ENCODE data around the gene FAM83G.

The FAM83G gene

GRCh38 chr17:18987862-18988545, 16.6 kb downstream of the FAM83G start:
- no peak for DNase-seq

GRCh38 chr17:18987230-18987610, 17.3 kb downstream of the FAM83G start:
- no peak for DNase-seq

GRCh38 chr17:18986541-18987229, 17.9 kb downstream of the FAM83G start:
- DNase-seq, result no peak

- DNase-seq, result no peak
Measured at GRCh38 chr17:18985475-18985874, 19.1 kb downstream of the FAM83G start.

- DNase-seq, result no peak
Measured at GRCh38 chr17:18984273-18985114, 20.1 kb downstream of the FAM83G start.

- DNase-seq, result no peak
Measured at GRCh38 chr17:18981642-18982424, 22.7 kb downstream of the FAM83G start.

GRCh38 chr17:18981335-18981641, 23.3 kb downstream of the FAM83G start:
- no peak for DNase-seq

- no peak for DNase-seq
Measured at GRCh38 chr17:18980682-18981334, 23.8 kb downstream of the FAM83G start.

GRCh38 chr17:18978655-18979054, 25.9 kb downstream of the FAM83G start:
- no peak for DNase-seq

- DNase-seq, result no peak
Measured at GRCh38 chr17:18978050-18978449, 26.5 kb downstream of the FAM83G start.

- no peak for DNase-seq
Measured at GRCh38 chr17:18977646-18978045, 26.9 kb downstream of the FAM83G start.

- DNase-seq, result no peak
Measured at GRCh38 chr17:18977021-18977420, 27.5 kb downstream of the FAM83G start.

GRCh38 chr17:18976201-18976600, 28.4 kb downstream of the FAM83G start:
- no peak for DNase-seq

GRCh38 chr17:18975597-18975996, 29.0 kb downstream of the FAM83G start:
- DNase-seq, result no peak

GRCh38 chr17:18974407-18975149, 30.0 kb downstream of the FAM83G start:
- DNase-seq, result no peak

GRCh38 chr17:18971801-18972200, 32.8 kb downstream of the FAM83G start:
- DNase-seq, result no peak

- no peak for DNase-seq
Measured at GRCh38 chr17:18970582-18971480, 33.7 kb downstream of the FAM83G start.

- DNase-seq, result no peak
Measured at GRCh38 chr17:18968945-18969887, 35.3 kb downstream of the FAM83G start.

GRCh38 chr17:18968345-18968744, 36.2 kb downstream of the FAM83G start:
- DNase-seq, result no peak

GRCh38 chr17:18967916-18968315, 36.6 kb downstream of the FAM83G start:
- no peak for DNase-seq

All from SIG-M5 (cell line).